Colon (tissue), 2 donors: ENCODE measurements around the gene FIZ1.
"Not testable (repeated sequence)": the region's sequence is repeated elsewhere in the genome, so short reads cannot be mapped to it uniquely, and the experiment has no call there.

Experiments used
- FAIRE-seq: peaks from 2 replicates; lab custom pipeline; 2012; peaks lifted over from hg19 to GRCh38; lab: Jason Lieb, UNC
- donor health status: control.
- donor health status: control.

Gene FIZ1

GRCh38 chr19:55594996-55595545, 4.2 kb downstream of the FIZ1 start:
- no peak for FAIRE-seq

DNA sequence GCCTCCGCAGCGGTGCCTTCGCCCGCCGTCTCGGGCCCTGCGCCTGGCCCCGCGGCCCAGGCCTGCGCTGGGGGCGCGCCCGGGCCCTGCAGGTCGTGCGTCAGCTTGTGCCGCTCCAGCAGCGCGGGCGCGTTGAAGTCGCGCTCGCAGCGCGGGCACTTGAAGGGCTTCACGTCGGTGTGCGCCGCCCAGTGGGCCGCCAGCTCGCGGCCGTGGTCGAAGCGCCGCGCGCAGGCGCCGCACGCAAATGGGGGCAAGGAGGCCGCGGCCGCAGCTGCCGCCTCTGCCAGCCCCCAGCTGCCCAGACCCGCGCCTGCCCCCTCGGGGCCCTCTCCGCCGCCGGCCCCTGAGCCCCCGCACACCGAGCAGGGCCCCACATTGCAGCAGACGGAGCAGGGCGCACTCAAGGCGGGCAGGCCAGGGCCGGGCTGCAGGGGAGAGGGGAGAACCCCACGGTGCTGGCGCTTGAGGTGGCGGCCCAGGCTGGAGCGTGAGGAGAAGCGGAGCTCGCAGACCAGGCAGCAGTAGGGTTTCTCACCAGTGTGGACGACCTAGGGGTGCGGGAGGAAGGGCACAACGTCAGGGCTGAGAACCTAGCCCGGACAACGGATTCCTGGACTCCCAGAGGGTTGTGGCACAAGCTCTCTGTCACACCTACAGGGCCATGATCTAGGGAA, 6.1 kb downstream of the FIZ1 start:
- FAIRE-seq: no peak

- FAIRE-seq: no peak
Observed at GRCh38 chr19:55592391-55593090, 6.8 kb downstream of the FIZ1 start.

- FAIRE-seq: no peak
Observed at GRCh38 chr19:55591555-55591954, 7.8 kb downstream of the FIZ1 start.

DNA sequence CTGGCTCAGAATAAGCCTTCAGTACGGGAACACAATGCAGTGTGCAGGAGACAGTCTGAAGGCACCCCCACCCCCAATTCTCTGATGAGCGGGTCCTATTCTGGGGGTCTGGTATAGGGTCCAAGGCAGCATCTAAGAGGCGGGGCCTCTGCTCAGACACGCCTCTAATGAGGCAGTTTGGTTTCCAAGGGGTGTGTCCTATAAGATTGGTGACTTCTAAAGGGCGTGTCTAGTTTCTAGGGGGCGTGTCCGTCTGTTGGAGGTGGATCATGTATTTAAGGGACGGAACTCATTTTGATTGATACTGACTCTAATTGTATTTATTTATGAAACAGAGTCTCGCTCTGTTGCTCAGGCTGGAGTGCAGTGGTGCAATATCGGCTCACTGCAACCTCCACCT, 8.7 kb downstream of the FIZ1 start:
- FAIRE-seq: no peak

GRCh38 chr19:55590109-55590508, 9.2 kb downstream of the FIZ1 start:
- FAIRE-seq: no peak

- no peak for FAIRE-seq
Observed at GRCh38 chr19:55588738-55589137, 10.6 kb downstream of the FIZ1 start.

DNA sequence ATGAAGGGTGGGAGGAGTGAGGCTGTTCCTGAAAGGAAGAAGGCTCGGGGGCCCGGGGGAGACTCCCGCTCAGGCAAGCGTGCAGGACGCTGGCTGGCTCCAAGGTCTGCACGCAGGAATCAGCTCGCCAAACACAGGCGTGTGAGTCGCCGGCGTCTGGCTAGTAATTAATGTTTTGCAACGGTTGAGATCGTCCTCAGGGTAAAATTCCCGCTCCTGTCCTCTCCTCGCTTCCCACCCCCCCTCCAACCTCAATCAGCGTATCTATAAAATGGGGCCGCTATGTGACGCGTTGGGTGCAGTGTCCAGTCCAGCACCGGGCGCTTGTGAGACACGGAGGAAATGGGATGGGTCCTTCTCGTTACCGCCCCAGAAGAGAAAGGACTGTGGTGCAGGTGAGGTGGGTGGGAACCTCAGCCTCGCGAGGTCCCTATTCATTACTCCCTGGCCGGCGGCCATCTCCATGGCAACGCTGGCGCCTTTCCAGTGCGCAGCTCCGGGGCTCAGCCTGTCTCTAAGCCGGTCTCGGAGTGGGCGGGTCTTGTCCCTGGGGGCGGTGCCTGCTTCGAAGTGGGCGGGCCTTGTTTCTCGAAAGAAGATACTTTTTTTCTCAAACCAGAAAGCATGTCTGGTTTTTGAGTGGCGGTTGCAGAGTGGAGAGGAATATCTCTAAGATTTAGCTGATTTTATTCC, 12.2 kb downstream of the FIZ1 start:
- FAIRE-seq: peak; percentile 18

GRCh38 chr19:55585658-55586339, 13.5 kb downstream of the FIZ1 start:
- FAIRE-seq: no peak

- FAIRE-seq: no peak
Observed at GRCh38 chr19:55584871-55585270, 14.4 kb downstream of the FIZ1 start.

- FAIRE-seq: not testable (repeated sequence)
Observed at GRCh38 chr19:55583897-55584296, 15.4 kb downstream of the FIZ1 start.

DNA sequence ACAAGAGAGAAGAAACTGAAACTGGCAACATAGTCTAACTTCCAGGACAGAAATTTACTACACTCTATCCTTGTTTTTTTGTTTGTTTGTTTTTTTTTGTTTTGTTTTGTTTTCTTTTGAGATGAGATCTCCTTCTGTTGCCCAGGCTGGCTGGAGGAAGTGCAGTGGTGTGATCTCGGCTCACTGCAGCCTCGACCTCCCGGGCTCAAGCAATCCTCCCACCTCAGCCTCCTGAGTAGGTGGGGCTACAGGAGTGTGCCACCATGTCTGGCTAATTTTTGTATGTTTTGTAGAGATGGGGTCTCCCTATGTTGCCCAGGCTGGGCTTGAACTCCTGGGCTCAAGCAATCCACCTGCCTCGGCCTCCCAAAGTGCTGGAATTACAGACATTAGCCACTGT, 17.0 kb downstream of the FIZ1 start:
- FAIRE-seq: not testable (repeated sequence)

- no peak for FAIRE-seq
Observed at GRCh38 chr19:55581823-55582223, 17.5 kb downstream of the FIZ1 start.

GRCh38 chr19:55581145-55581822, 18.0 kb downstream of the FIZ1 start:
- FAIRE-seq: no peak

DNA sequence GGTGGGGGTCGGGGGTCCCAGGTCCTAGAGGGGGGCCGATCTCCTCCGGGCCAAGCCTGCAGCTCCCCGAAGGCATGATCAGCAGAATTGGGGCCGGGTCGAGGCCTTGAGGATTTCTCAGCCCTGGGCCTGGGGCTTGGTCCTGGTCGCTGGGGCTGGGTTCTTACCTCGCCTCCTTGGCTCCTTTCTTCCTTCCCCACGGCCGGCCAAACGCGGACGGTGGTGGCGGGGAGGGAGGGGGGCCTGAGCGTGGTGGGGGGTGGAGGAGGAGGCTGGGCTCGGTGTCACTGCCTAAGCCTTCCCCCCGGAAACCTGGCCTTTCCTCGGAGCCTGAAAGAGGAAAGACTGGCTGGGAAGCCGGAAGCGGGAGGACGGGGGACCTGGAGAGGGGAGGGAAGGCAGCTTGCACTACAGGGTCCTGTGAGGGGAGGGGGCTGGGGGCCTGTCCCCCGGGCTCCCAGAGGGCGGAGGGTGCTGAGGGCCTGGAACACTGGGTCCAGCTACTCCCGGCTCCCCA, 18.6 kb downstream of the FIZ1 start, which contains the start of gene ZNF579:
Gene ZNF579, minus strand, starts transcription at position 221 of the 517 bp plus-strand sequence. CDS start 1,209 bp downstream, outside the sequence.
- FAIRE-seq: no peak

DNA sequence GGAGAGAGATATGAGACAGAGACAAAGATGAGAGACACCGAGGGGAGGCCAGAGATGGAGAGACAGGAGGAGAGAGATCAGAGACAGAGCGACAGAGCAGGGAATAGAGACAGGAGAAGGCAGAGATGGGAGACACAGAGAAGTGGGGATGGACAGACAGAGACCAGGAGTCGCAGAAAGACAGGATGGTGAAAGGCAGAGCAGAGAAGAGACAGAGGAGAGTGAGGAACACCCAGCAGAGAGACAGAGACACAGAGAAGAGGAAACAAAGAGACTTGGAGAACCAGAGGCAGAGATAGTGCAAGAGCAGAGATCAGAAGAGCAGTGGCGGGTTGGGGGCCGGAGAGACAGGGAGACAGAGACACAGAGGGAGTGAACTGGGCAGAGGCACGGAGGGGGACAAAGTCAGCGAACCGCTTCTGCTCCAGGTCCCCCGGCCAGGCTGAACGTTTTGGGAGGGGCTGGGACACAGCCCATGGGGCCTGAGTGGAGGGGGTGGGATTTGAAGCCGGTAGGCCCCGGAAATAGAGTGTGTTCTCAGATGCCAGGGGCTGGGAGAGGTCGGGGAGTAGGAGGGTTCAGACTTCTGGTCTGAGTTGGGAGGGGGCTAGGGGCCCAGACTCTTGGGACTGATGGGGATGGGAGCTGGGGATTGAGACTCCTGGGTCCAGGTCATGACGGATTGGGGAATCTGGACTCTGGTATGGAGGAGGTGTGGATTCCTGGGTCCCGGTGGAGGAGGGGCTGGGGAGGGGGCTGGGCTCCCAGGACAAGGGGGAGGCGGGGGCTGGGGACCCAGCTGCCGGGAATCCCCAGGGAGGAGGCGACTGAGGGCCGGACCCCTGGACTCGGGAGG, 19.3 kb downstream of the FIZ1 start:
- FAIRE-seq: no peak

- FAIRE-seq: no peak
Observed at GRCh38 chr19:55578761-55579747, 20.3 kb downstream of the FIZ1 start.

DNA sequence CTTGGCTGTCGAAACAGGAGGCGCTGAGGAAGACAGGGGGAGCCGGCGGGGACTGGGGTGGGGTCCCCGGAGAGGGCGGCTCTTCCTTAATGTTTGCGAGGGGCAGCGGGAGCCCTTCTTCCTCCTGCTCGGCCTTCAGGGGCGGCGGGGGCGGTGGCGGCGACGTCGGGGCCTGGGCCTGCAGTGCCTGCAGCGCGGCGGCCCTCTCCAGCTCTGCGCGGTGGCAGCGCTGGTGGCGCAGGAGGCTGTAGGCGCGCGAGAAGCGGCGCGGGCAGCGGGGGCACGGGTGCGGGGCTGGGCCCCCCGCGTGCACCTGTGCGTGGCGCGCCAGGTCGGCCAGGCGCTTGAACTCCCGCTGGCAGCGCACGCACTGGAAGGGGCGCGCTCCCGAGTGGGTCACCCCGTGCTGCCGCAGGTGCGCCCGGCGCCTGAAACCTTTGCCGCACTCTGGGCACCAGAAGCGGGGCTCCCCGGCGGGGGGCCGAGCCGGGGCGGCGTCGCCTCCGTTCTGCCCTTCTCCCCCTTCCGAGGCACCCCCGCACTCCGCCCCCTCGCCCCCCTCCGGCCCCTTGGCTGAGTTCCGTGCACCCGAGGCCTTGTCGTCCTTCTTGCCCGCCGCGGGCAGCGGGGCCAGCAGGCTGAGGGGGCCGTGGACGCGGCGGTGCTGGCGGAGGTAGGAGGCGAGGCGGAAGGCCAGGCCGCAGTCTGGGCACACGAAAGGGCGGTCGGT, 21.1 kb downstream of the FIZ1 start:
- no peak for FAIRE-seq
